HG03378 (cell line): ENCODE measurements around the gene KLHL25.

Source experiments
- ATAC-seq: cut with Tn5 transposase; IDR thresholded peaks from one replicate; pipeline ENCODE4 v1.9.1; 2021; ENCODE audit warnings: mild to moderate bottlenecking, moderate library complexity; ENCODE audit not compliant: unreplicated experiment

KLHL25 gene

DNA sequence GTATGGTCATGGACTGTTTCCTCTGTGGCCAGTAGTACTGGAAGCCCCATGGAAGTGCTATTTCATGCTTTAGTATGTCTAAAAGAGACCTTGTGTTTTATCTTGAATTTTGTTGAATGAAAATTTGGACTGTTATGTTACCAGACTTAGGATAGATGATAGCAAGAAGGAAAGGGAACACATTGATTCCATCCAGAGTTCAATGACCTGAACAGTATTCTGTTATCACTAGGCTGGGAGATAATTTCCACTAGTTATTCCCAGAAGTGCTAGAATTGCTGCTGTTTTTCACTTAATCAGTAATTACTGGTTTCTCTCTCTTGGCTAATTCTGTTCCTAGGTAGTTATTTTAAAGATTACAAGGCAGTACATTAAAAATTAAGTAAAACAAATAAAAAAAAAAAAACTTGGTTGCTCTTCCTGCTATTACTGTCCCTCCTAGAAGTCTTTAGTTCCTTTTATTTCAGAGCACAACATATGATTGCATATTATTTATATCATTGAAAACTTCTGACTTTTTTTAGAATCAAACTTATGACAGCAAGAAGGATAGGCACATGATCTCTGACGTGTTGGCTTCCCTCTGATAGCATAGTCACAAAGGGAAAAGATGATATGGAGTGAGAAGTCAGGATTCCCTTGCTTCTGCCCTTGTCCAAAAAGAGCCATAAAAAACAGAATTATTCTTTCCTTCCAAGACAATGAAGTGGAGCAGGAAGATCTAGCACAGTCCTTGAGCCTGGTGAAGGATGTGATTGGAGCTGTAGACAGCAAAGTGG, 72.2 kb downstream of the KLHL25 start:
- no peak for ATAC-seq

DNA sequence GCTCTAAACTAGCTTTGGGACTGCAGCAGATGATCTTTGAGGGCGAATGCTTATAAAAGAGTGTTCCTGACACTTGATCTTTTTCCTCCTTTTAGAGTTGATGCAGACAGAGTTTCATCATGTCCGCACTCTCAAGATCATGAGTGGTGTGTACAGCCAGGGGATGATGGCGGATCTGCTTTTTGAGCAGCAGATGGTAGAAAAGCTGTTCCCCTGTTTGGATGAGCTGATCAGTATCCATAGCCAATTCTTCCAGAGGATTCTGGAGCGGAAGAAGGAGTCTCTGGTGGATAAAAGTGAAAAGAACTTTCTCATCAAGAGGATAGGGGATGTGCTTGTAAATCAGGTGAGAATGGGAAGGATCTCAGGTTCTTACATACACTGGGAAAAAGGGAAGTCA, 75.7 kb downstream of the KLHL25 start:
- no peak for ATAC-seq

DNA sequence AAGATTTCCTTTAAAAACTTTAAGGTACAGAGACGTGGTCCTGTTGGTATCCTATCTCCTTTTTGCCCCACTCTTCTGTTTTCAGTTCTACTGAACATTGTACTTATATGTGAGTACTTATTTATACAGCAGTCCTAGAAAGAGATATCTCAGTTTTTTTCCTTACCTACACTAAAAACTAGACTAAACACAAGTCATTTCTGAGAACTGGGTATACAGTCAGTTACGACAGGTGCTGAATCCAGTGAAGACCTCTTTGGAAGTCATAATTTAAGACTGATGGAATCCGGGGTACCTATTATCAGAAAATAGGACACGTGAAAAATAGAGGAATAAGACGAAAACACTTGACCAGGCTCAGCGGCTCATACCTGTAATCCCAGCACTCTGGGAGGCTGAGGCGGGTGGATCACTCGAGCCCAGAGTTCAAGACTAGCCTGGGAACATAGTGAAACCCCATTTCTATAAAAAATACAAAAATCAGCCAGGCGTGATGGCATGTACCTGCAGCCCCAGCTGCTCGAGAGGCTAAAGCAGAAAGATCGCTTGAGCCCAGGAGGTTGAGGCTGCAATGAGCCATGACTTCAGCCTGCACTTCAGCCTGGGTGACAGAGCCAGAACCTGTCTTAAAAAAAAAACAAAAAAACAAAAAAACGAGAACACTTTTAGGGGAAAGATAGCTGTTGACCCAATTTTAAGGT, 76.3 kb downstream of the KLHL25 start:
- peak; percentile 54 for ATAC-seq

DNA sequence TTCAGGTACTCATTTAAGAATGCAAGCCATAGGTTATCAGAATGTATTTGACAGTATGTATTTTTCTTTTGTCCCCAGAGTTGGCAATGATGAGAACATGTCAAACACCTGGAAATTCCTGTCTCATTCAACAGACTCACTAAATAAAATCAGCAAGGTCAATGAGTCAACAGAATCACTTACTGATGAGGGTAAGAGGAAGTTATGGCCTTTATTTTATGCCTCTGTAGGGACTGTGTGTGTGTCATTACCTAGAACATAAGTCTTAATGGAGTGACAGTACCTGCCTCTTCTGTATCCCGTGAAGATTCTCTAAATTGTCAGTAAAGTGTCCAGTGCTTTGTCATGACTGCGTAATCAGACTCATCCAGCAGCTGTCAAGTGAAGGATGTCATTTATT, 77.5 kb downstream of the KLHL25 start:
- ATAC-seq = no peak

DNA sequence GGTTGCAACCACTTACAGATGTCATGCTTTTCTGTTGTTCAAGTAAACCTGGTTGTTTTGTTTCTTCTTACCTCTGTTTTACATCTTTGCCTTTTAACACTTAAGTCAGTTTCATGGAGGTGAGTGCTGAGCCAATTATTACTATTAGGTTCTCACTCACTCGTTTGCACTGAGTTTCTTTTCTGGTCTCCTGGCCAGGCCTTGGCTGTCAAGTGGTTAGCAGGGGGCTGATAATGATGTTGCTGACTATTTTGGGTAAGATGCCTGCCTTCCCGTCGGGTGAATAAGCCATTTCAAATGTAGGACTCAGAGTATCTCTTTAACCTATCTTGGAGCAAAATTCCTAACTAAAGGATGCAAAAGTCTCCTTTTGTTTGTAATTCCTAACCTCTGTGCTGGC, 78.5 kb downstream of the KLHL25 start:
- no peak for ATAC-seq

DNA sequence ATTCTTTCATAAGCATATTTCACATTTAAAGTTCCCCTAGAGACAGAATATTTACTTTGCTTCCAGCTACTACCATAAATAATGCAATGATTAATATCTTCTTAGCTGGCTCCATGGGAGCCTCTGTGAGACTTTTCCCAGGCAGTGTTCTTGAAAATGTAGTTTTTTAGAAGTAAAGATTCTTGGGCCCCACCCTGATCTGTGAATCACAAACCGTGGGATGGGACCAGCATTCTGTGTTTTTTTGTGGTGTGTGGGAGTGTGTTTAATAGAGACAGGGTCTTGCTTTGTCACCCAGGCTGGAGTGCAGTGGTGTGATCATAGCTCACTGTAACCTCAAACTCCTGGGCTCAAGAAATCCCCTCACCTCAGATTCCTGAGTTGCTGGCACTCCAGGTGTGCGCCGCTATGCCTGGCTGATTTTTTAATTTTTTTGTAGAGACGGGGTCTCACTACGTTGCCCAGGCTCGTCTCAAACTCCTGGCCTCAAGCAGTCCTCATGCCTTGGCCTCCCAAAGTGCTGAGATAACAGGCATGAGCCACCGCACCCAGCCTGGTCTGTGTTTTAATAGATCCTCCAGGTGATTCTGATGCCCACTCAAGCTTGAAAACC, 83.0 kb downstream of the KLHL25 start:
- ATAC-seq = no peak

DNA sequence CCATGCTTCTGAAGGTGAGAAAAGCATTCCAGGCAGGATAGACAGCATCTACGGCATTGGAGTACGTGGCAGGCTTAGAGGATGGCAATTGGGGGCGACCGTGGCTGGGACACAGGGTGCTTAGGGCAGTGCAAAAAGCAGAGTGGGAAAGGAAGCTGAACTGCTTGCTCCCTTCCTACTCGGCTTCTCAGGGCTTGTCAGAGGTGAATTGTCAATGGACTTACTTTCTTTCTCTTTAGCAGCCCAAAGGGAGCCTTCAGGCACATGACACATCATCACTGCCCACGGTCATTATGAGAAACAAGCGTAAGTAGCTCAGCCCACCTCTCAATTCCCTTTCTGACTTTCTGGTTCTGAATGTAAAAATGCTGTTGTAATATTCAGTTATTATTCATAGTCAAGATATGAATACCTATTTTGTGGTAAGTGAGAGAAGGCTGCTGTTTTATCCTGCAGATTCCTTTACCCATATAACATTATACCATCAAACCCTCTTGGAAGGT, 84.3 kb downstream of the KLHL25 start:
- ATAC-seq = peak; percentile 78
